Brain microvascular endothelial cell (primary cell): ENCODE data around the gene MAT2B.

Experiments
- DNase-seq: peaks from one replicate; pipeline ENCODE4 v3.0.0-alpha.2; 2020
- H3K27ac ChIP-seq: fragments of 250-450 bp; sonication (Bioruptor Pico); 2 replicates; pipeline ENCODE4 v1.5.1; 2020; ENCODE audit warnings: mild to moderate bottlenecking, moderate library complexity
- H3K27me3 ChIP-seq: fragments of 250-450 bp; sonication (Bioruptor Pico); replicated peaks from 2 replicates; pipeline ENCODE4 v1.5.1; 2020; ENCODE audit warnings: mild to moderate bottlenecking
- H3K36me3 ChIP-seq: fragments of 250-450 bp; sonication (Bioruptor Pico); replicated peaks from 2 replicates; pipeline ENCODE4 v1.5.1; 2020; ENCODE audit warnings: mild to moderate bottlenecking
- H3K4me3 ChIP-seq: 2 replicates; pipeline ENCODE4 v1.5.1; 2011; ENCODE audit warnings: low read depth, mild to moderate bottlenecking, control low read depth, low read length, moderate library complexity
- CTCF ChIP-seq: IDR thresholded peaks from 2 replicates; pipeline ENCODE4 v1.5.1; 2011; ENCODE audit warnings: low read depth, mild to moderate bottlenecking, moderate library complexity, low read length, control low read depth, inconsistent platforms; ENCODE audit errors: missing control alignments
- in situ Hi-C: cut with HindIII; loops from 2 replicates; pipeline ENCODE4 v1.10.0; 2017; ENCODE audit warnings: low sequenced_read_pairs, low pct_ligation_motif_present

The MAT2B gene

GRCh38 chr5:163561339-163561738 lies 55.9 kb downstream of the MAT2B start:
- H3K27ac ChIP-seq: no peak overlapping the region
- peaks cover 5% of the 10 kb centered on the region for H3K27me3 ChIP-seq
- no peak overlapping the region for H3K4me3 ChIP-seq
- in situ Hi-C loops: no loop called here
- no peak for TF ChIP-seq CTCF
- H3K36me3 ChIP-seq: no peaks in the 10 kb centered on the region
- DNase-seq: no peak

GRCh38 chr5:163562071-163562470 lies 56.7 kb downstream of the MAT2B start:
- Histone ChIP-seq H3K27ac (no peak overlapping the region), H3K36me3 (no peaks in the 10 kb centered on the region), H3K27me3 (peaks cover 5% of the 10 kb centered on the region), H3K4me3 (no peak overlapping the region)
- in situ Hi-C loops: no loop called here
- no peak for TF ChIP-seq CTCF
- no peak for DNase-seq

- in situ Hi-C loops: no loop called here
- H3K27ac ChIP-seq: no peak overlapping the region
- no peak for DNase-seq
- no peak overlapping the region for H3K4me3 ChIP-seq
- TF ChIP-seq CTCF: no peak
- peaks cover 5% of the 10 kb centered on the region for H3K27me3 ChIP-seq
- no peaks in the 10 kb centered on the region for H3K36me3 ChIP-seq
Measured at GRCh38 chr5:163563112-163563511, 57.7 kb downstream of the MAT2B start.

GRCh38 chr5:163563880-163564279 lies 58.5 kb downstream of the MAT2B start:
- no peak for TF ChIP-seq CTCF
- Histone ChIP-seq H3K27me3 (peaks cover 5% of the 10 kb centered on the region), H3K27ac (no peak overlapping the region), H3K36me3 (no peaks in the 10 kb centered on the region), H3K4me3 (no peak overlapping the region)
- in situ Hi-C loops: no loop called here
- no peak for DNase-seq

GRCh38 chr5:163564321-163564938 lies 59.0 kb downstream of the MAT2B start:
- in situ Hi-C loops: no loop called here
- peak; percentile 56 for DNase-seq
- TF ChIP-seq CTCF: peak; percentile 83
- Histone ChIP-seq H3K4me3 (no peak overlapping the region), H3K27ac (no peak overlapping the region), H3K27me3 (peaks cover 5% of the 10 kb centered on the region), H3K36me3 (no peaks in the 10 kb centered on the region)

- in situ Hi-C loops: no loop called here
- TF ChIP-seq CTCF: no peak
- Histone ChIP-seq H3K4me3 (peak overlapping the region; percentile 43), H3K36me3 (no peaks in the 10 kb centered on the region), H3K27ac (no peak overlapping the region), H3K27me3 (peaks cover 5% of the 10 kb centered on the region)
- no peak for DNase-seq
Measured at GRCh38 chr5:163565492-163565891, 60.1 kb downstream of the MAT2B start.
